IgD-negative memory B cell (primary cell): ENCODE results near the gene TXNIP. TPM values are rescaled to one million over a fixed set of nuclear protein-coding genes. Genes with fewer than 3 reads are reported as not detected.
A peak's percentile ranks its signal among the peaks of the same experiment; 100 is the strongest.

Experiments used
- H3K27ac Mint-ChIP-seq, 3 donors: one replicate each; pipeline ENCODE4 v1.8.0; 2020 to 2022; ENCODE audit warnings: mild to moderate bottlenecking in 3 of 3, mixed read lengths in 3 of 3, moderate library complexity in 1 of 3
- H3K27me3 Mint-ChIP-seq: one replicate; pipeline ENCODE4 v1.8.0; 2021; ENCODE audit warnings: mixed read lengths
- H3K36me3 Mint-ChIP-seq: one replicate; pipeline ENCODE4 v1.8.0; 2020; ENCODE audit warnings: mild to moderate bottlenecking, mixed read lengths
- H3K4me1 Mint-ChIP-seq, 3 donors: one replicate each; pipeline ENCODE4 v1.8.0; 2020 to 2022; ENCODE audit warnings: mixed read lengths in 3 of 3, mild to moderate bottlenecking in 1 of 3
- H3K4me3 Mint-ChIP-seq, 4 donors: one replicate each; pipeline ENCODE4 v1.8.0; 2020 to 2022; ENCODE audit warnings: mild to moderate bottlenecking in 4 of 4, mixed read lengths in 4 of 4, moderate library complexity in 3 of 4
- H3K9me3 Mint-ChIP-seq, 3 donors: one replicate each; pipeline ENCODE4 v1.8.0; 2020 to 2021; ENCODE audit warnings: mixed read lengths in 3 of 3, mild to moderate bottlenecking in 1 of 3
- polyA plus RNA-seq: library from polyadenylated mRNA; unstranded; fragments of 300-500 nt; fragmentation: Illumina TruSeq; gene quantifications from one replicate; pipeline ENCODE4 v1.2.3, GENCODE V29; 2021

The TXNIP gene
- polyA plus RNA-seq, 1 donor from 2014 or later, result 3,579 TPM

GRCh38 chr1:145967288-145967687 is 29.1 kb downstream of the TXNIP start:
- no peak overlapping the region for H3K27ac Mint-ChIP-seq

DNA sequence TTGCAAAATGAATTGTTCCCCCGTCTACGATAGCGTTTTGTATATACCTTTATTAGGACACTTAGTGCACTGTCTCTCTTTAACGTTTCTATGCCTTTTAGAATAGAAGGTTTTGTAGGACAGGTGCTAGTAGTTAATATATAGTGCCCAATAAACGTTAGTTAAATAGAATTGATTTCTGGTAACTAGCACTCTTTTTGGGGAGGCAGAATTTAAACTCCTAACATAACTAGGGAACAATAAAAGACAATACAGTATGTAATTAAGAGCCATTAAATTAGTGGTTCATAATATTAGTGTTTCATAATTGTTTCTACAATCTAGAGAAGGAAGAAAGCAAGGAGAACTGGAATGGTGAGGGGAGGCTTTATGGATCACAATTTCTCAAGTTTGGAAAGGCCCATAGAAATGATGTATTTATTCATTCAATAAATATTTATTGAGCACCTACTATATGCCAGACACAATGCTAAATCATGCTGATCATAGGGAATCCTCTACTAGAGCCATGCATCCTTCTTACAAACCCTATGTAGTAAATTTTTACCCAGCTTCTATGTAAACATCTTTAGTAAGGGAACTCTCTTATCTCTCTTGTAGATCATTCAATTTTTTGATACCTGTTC is 31.1 kb downstream of the TXNIP start:
- peak overlapping the region; percentile 91 to 98 (median 97) for H3K27ac Mint-ChIP-seq
- H3K4me3 Mint-ChIP-seq, result peak overlapping the region; percentile 96 to 99 (median 98)
- H3K27me3 Mint-ChIP-seq, result peaks cover 1% of the 10 kb centered on the region
- H3K9me3 Mint-ChIP-seq, result peaks cover 0 to 2% (median 0%) of the 10 kb centered on the region in 3 donors
- H3K36me3 Mint-ChIP-seq, result no peaks in the 10 kb centered on the region
- H3K4me1 Mint-ChIP-seq, result peaks cover 26 to 37% (median 32%) of the 10 kb centered on the region in 3 donors

More at GRCh38 chr1:145967288-145967687, 29.1 kb downstream of the TXNIP start:
- peaks cover 1% of the 10 kb centered on the region for H3K27me3 Mint-ChIP-seq
- H3K9me3 Mint-ChIP-seq, result peaks cover 0 to 2% (median 0%) of the 10 kb centered on the region in 3 donors
- H3K36me3 Mint-ChIP-seq, result no peaks in the 10 kb centered on the region
- peak overlapping the region in 2 of 4 donors; percentile 9 to 11 for H3K4me3 Mint-ChIP-seq
- H3K4me1 Mint-ChIP-seq, result peaks cover 23 to 32% (median 30%) of the 10 kb centered on the region in 3 donors

- Mint-ChIP-seq H3K36me3 (no peaks in the 10 kb centered on the region), H3K4me1 (peaks cover 32 to 41% (median 36%) of the 10 kb centered on the region in 3 donors), H3K9me3 (peaks cover 0 to 2% (median 0%) of the 10 kb centered on the region in 3 donors), H3K27me3 (peaks cover 1% of the 10 kb centered on the region), H3K27ac (peak within 1 kb of the TSS; percentile 91 to 98 (median 97)), H3K4me3 (peak within 1 kb of the TSS; percentile 96 to 99 (median 98))
Observed at GRCh38 chr1:145964328-145965118, 31.9 kb downstream of the TXNIP start, which contains the start of the genes ANKRD34A and POLR3GL. TSS of gene ANKRD34A (minus strand) at chr1:145964575. CDS start at chr1:145961759, 2,816 bp downstream. TSS of gene POLR3GL (plus strand) at chr1:145964690. CDS start at chr1:145974866, 10,176 bp downstream.

GRCh38 chr1:145963265-145964019 is 32.9 kb downstream of the TXNIP start:
- H3K36me3 Mint-ChIP-seq, result no peaks in the 10 kb centered on the region
- peaks cover 1% of the 10 kb centered on the region for H3K27me3 Mint-ChIP-seq
- peaks cover 36 to 49% (median 45%) of the 10 kb centered on the region in 3 donors for H3K4me1 Mint-ChIP-seq
- peak overlapping the region; percentile 96 to 99 (median 98) for H3K4me3 Mint-ChIP-seq
- peaks cover 0 to 2% (median 0%) of the 10 kb centered on the region in 3 donors for H3K9me3 Mint-ChIP-seq
- H3K27ac Mint-ChIP-seq, result peak overlapping the region; percentile 91 to 98 (median 97)

GRCh38 chr1:145962157-145963102 is 33.9 kb downstream of the TXNIP start:
- Mint-ChIP-seq H3K4me1 (peaks cover 41 to 51% (median 46%) of the 10 kb centered on the region in 3 donors), H3K9me3 (peaks cover 0 to under 1% (median 0%) of the 10 kb centered on the region in 3 donors), H3K4me3 (peak overlapping the region; percentile 96 to 99 (median 98)), H3K27me3 (peaks cover 1% of the 10 kb centered on the region), H3K27ac (peak overlapping the region; percentile 24 to 98 (median 92)), H3K36me3 (no peaks in the 10 kb centered on the region)

- Mint-ChIP-seq H3K4me1 (peaks cover 46 to 54% (median 54%) of the 10 kb centered on the region in 3 donors), H3K4me3 (peak overlapping the region; percentile 96 to 99 (median 98)), H3K36me3 (no peaks in the 10 kb centered on the region), H3K9me3 (no peaks in the 10 kb centered on the region), H3K27ac (peak overlapping the region; percentile 6 to 88 (median 15)), H3K27me3 (peaks cover 1% of the 10 kb centered on the region)
Observed at GRCh38 chr1:145961425-145962156, 34.8 kb downstream of the TXNIP start.

GRCh38 chr1:145961109-145961424 is 35.3 kb downstream of the TXNIP start:
- Mint-ChIP-seq H3K36me3 (no peaks in the 10 kb centered on the region), H3K4me1 (peaks cover 49 to 57% (median 54%) of the 10 kb centered on the region in 3 donors), H3K27ac (peak overlapping the region in 2 of 3 donors; percentile 31 to 88), H3K4me3 (peak overlapping the region; percentile 96 to 99 (median 98)), H3K9me3 (no peaks in the 10 kb centered on the region), H3K27me3 (peaks cover 1% of the 10 kb centered on the region)

GRCh38 chr1:145960468-145961108 is 35.8 kb downstream of the TXNIP start:
- peak overlapping the region in 2 of 3 donors; percentile 31 to 88 for H3K27ac Mint-ChIP-seq
- no peaks in the 10 kb centered on the region for H3K9me3 Mint-ChIP-seq
- H3K4me1 Mint-ChIP-seq, result peaks cover 53 to 62% (median 54%) of the 10 kb centered on the region in 3 donors
- peak overlapping the region; percentile 96 to 99 (median 98) for H3K4me3 Mint-ChIP-seq
- no peaks in the 10 kb centered on the region for H3K36me3 Mint-ChIP-seq
- peaks cover 1% of the 10 kb centered on the region for H3K27me3 Mint-ChIP-seq

GRCh38 chr1:145959957-145960467 is 36.4 kb downstream of the TXNIP start:
- Mint-ChIP-seq H3K27ac (peak overlapping the region in 1 of 3 donors; percentile 41), H3K27me3 (peaks cover 1% of the 10 kb centered on the region), H3K36me3 (no peaks in the 10 kb centered on the region), H3K4me3 (peak overlapping the region; percentile 91 to 99 (median 96)), H3K4me1 (peaks cover 53 to 62% (median 54%) of the 10 kb centered on the region in 3 donors), H3K9me3 (no peaks in the 10 kb centered on the region)

DNA sequence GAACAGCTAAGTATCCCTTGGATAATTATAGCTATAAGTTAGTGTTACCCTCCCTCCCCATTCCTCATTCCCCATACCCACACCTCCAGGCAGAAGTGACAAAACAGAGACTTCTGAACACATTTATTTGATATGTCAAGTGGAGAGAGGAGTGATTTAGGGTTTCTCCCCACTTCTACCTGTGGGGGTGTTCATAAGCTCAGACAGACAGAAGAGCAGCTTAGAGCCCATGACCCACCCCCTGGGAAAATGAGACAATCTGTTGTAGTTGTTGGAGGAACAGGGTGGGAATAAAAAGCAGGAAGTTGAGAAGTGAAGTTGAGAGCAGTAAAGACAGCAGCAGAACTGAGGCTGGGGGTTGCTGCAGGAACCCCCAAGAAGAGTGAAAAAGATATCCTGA is 37.0 kb downstream of the TXNIP start:
- no peaks in the 10 kb centered on the region for H3K9me3 Mint-ChIP-seq
- peaks cover 52 to 67% (median 53%) of the 10 kb centered on the region in 3 donors for H3K4me1 Mint-ChIP-seq
- no peaks in the 10 kb centered on the region for H3K36me3 Mint-ChIP-seq
- peak overlapping the region; percentile 41 to 93 (median 84) for H3K27ac Mint-ChIP-seq
- H3K4me3 Mint-ChIP-seq, result peak overlapping the region; percentile 91 to 99 (median 96)
- H3K27me3 Mint-ChIP-seq, result peaks cover 1% of the 10 kb centered on the region

- Mint-ChIP-seq H3K9me3 (no peaks in the 10 kb centered on the region), H3K4me1 (peaks cover 47 to 65% (median 50%) of the 10 kb centered on the region in 3 donors), H3K27me3 (peaks cover 1% of the 10 kb centered on the region), H3K4me3 (peak overlapping the region in 3 of 4 donors; percentile 7 to 99 (median 38)), H3K36me3 (no peaks in the 10 kb centered on the region), H3K27ac (peak overlapping the region; percentile 41 to 84 (median 48))
Observed at GRCh38 chr1:145958734-145959133, 37.6 kb downstream of the TXNIP start.

DNA sequence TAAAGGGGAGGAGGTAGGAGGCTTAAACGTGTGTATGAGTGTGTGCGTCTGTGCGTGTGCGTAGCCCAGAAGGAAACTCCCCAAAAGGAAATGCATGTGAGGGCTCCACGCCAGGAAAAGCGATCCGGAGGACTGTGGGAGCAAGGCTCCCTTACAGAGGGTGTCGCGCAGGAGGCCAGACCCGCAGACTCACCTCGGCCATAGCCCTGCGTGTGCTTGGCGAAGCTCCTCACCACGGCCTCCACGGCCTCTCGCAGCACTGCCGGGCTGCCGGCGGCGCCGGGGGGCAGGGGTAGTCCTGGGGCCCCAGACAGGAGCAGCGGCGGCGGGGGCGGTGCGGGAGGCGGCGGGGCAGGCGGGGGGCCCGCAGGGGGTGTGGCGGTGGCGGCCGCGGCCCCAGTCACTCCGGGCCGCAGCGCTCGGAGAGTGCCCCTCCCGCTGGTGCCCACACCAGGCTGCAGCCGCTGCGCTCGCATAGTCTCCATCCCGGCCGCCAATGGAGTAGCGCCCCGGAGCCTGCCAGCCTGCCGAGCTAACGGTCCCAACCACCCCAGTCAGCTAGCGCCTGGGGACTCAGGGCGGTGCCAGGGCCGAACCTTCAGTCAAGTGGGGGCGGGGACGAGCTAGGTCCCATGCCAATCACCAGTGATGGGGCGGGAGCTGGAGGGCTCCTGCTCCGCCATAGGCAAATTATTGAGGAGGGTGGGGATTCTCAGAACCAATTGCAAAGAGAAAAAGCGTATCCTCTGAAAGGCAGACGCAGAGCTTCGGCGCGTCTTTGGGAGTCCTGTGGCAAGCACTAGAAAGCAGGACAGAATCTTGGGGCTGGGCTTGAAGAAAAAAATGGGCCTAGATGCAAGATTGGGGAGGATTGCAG is 38.7 kb downstream of the TXNIP start, which contains the start of gene LIX1L:
LIX1L (minus strand) TSS at position 575 of the 877 bp plus-strand sequence; CDS start at position 485, 90 bp downstream.
- H3K27me3 Mint-ChIP-seq, result peaks cover 1% of the 10 kb centered on the region
- peak within 1 kb of the TSS; percentile 92 to 99 (median 97) for H3K4me3 Mint-ChIP-seq
- peak within 1 kb of the TSS; percentile 41 to 96 (median 84) for H3K27ac Mint-ChIP-seq
- H3K9me3 Mint-ChIP-seq, result no peaks in the 10 kb centered on the region
- peaks cover 40 to 60% (median 45%) of the 10 kb centered on the region in 3 donors for H3K4me1 Mint-ChIP-seq
- no peaks in the 10 kb centered on the region for H3K36me3 Mint-ChIP-seq
